Cortex of kidney (tissue), 1 donor: ENCODE results near the gene TXNL4A.
"Not testable (repeated sequence)": the region's sequence is repeated elsewhere in the genome, so short reads cannot be mapped to it uniquely, and the experiment has no call there.

ENCODE experiments used
- DNase-seq: peaks from one replicate; lab custom pipeline; 2025; lab: John Stamatoyannopoulos, UW

The TXNL4A gene, protein sequence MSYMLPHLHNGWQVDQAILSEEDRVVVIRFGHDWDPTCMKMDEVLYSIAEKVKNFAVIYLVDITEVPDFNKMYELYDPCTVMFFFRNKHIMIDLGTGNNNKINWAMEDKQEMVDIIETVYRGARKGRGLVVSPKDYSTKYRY

DNA sequence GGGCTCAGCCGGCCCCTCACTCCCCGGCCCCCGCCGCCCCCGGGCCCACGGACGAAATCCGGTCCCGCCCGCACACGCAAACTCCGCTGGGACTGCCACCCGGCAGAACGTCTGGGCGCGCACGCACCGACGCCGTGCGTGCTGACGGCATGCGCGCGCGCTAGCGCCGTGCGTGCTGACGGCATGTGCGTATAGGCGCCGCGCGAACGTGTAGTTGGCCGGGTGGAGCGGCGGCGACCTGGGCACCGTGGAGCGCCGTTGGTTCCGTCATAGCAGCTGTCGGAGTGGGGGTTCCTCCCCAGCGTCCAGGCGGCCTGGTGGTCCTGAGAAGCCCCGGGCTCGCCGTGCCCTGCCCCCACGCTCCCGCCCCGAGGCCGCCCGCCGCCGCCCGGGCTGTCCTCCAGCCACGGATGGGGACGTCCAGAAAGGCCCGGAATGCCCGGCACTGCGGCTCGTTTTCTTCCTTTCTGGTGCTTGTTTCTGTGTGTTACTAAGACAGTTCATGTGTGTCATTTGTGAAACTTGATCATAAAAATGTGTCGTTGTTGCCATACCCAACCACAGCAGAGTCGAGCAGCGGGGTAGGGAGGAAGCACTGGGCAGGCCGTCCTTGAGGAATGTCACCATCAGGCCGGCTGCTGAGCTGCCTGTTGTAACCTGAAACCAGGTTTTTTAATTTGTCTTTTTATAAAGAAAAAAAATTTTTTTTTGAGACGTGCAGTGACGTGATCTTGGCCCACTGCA, at the start of gene TXNL4A:
Gene TXNL4A (minus strand): TSS at position 113 of the 744 bp plus-strand sequence. CDS start 171 bp downstream, outside the sequence.
- DNase-seq, result no peak

DNA sequence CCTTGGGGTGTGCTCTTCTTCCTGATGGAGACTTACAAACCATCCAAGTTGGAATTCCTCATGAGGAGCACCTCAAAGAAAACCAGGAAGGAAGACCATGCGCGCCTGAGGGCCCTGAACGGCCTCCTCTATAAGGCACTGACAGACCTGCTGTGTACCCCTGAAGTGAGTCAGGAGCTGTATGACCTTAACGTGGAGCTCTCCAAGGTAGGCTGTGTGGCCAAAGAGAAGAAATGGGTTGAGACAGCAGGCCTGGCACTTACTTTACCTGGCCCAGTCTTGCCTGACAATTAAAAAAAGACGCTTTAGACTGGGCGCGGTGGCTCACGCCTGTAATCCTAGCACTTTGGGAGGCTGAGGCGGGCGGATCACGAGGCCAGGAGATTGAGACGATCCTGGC, 48.9 kb upstream of the TXNL4A start:
- no peak for DNase-seq

DNA sequence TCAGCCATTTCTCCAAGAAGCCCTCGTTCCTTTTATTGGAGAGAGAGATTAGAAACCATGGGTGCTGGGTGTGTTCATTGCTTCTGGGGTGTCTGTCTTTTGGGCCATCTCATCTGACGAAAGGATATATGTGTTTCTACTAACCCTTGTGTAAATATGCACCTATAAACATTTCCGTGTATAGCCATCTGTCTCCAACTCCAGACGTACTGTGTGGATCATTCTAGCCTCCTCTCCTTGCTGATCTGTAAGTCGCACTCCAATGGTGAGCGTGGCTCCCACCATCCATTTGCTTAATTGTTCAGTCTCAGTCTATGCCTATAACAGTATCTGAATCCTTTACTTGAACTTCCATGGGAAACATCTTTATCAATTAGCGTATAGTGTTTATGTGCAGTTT, 47.6 kb upstream of the TXNL4A start:
- DNase-seq, result no peak

DNA sequence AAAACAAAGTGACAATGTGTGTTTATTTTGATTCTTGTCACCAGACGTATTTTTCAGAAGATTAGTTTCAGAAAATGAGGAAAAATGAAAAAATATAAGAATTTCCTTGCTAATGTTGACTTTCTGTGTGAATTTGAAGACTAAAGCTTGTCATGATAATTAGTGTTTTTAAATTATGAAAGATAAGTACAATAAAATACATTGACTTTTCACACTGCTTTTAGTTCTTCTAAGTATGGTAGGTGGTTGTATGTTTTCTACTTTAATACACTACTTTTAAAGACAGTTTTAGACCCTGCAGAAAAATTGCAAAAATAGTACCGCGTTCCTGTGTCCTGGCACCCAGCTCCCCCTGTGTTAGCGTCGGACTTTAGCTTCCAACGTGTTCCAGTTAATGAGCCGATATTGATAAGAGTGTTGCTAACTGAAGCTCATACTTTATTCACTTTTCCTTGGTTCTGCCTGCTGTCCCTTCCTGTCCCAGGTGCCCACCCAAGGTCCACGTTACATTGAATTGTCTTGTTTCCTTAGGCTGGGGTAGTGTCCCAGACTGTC, 46.6 kb upstream of the TXNL4A start:
- no peak for DNase-seq

DNA sequence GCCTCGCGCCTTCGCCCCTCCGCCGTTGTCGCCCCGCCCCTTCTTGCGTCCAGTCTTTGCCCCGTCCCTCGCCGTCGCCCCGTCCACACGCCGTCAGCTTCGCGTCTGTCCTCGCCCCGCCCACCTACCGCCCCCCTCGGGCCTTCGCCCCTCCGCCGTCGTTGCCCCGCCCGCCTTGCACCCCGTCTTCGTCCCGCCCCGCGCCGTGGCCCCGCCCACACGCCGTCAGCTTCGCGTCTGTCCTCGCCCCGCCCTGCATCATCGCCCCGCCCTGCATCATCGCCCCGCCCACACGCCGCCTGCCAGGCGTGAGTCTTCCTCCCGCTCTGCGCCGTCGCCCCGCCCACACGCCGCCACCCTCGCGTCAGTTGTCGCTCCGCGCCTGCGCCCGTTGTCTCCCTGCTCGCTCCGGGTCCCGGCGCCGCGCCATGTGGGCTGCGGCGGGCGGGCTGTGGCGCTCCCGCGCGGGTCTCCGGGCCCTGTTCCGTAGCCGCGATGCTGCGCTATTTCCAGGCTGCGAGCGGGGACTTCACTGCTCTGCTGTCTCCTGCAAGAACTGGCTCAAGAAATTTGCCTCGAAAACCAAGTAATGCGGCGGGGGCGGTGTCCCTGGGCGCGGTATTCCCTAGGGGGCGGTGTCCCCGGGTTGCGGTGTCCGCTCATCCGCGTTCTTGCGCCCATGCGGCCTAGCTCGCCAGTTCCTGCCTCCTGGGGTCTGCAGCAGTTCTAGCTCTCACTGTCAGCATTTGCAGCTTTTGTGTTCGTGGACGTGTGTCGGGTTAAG, 45.9 kb upstream of the TXNL4A start, which contains the start of gene RBFA:
Gene RBFA (plus strand): TSS at position 367 of the 784 bp plus-strand sequence. CDS start 62 bp downstream, at position 429.
- DNase-seq, result peak; percentile 98

DNA sequence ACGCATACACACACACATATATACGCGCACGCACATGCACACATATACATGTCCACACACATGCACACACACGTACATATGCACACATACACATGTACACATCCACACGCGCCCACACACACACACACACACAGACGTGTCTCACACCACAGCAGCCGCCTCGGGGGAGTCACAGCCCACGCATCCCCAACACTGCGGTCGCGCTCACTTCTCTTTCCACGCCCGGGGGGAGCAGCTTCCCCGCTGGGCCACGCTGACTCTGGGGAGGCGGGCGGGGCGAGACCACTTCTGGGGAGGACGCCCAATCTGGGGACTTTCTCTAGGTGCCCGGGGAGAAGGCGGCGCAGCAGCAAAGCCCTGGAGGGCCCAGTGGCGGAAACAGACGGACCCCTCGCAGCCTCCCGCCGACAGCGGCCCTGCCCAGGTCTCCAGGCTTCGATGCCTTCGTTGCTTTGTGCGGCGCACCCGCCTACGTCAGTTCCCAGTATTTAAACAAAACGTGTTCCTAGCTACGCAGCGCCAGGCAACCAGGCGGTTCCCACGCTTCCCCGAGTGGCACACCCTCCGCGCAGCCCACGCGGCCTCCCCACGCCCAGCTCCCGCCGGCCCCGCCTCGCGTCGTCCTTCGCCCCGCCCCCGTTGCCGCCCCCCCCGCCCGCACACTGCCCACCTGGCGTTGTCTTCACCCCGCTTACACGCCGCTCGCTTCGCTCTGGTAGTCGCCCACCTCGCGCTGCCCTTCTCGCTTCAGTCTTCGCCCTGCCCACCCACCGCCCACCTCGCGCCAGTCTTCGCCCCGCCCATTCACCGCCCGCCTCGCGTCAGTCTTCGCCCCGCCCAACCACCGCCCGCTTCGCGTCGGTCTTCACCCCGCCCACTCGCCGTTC, 45.1 kb upstream of the TXNL4A start:
- DNase-seq, result no peak

DNA sequence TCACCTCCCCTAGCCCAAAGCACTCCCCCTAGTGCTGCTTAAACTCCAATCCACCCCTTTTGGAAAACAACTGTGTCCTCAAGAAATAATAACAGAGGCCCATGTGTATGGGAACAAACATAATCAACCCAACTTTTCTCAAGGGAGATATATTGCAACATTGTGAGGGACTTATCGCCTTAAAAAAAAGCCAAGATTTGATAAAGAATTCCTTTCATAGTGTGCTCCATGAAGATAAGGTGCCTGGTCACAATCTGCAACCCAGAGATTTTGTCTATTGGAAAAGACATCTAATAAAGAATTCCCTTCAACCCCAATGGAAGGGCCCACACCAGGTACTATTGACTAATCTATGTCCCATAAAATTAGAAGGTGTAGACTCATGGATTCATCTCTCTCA, 41.3 kb upstream of the TXNL4A start:
- no peak for DNase-seq

DNA sequence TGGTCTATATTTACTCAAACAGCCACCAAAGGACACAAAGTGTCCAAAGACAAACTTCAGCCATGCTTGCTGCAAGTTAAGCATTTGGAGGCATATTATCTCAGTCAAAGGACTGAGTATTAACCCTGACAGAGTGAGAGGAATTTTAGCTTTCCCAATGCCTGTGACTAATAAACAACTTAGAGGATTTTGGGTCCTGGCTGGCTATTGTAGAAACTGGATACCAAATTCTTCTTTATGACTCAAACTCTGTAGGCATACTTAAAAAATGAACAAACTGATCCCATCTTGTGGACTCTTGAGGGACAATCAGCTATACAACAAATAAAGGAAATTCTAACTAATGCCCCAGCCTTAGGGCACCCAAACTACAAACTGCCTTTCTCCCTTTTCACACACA, 39.4 kb upstream of the TXNL4A start:
- not testable (repeated sequence) for DNase-seq

DNA sequence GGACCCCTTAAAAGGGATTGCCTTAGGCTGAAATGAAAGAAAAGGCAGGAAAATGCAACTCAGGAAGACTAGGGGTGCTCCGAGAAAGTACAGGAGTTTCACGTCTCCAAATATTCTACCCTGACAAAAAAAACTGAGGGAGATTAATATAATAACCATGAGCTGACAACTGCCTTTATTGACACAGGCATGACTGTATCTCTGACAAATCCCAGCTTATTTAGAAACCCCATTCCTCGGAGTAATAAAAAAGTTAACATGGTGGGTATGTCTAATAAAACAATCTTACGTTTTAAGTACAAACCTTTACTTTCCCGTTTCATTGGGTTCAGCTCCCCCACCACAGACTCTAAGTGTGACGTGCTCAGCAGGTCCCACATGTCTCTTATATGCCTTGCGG, 38.0 kb upstream of the TXNL4A start:
- no peak for DNase-seq

DNA sequence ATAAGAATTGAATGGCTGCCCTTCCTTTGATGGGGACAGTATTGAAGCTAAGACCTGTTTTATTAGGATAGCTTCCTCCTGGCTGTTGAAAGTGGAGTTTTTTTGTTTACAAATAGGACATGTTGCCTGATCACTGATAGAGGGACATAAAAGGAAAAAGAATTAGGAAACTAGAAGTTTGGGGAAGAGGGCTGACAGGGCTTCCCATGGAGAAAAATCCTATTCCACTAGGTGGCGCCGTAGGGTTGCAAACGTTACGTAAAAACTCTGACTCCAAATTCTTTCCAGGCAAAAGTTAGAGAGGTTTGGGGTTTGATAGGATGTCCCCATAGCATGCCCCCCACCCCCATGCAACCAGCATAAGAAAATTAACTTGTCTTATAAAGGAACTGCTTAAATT, 34.8 kb upstream of the TXNL4A start:
- no peak for DNase-seq

DNA sequence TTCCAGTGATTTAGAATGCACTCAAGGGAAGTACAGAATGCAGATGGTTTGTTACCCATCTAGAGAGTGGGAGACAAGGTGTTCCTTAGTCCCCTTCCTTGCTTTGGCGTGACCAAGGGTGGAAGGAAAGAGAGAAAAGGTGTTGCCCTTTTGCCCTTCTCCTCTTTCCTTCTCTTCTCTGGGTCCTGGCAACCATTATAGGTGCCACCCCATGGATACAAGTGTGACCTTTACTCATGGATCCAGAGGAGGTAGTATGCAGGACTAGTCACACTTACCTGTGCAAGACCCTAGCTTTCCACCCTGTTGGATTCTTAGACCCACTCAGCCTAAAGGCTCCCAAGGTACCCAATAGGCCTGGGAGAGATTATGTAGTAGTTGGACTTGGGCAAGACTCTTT, 34.2 kb upstream of the TXNL4A start:
- DNase-seq, result no peak

DNA sequence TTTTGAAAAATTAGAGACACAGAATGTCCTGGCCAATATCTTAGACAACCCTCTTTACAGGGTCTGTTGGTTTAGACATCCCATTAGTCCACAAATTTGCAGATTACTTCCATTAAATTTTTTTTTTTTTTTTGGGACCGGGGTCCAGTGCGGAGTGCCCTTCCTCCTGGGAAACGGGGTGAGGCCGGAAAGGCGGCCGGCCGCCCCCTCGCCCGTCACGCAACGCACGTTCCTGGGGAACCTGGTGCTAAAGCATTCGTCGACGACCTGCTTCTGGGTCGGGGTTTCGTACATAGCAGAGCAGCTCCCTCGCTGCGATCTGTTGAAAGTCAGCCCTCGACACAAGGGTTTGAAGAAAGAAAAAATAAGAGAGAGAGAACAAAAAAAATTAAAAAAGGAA, 24.4 kb upstream of the TXNL4A start:
- DNase-seq, result no peak

DNA sequence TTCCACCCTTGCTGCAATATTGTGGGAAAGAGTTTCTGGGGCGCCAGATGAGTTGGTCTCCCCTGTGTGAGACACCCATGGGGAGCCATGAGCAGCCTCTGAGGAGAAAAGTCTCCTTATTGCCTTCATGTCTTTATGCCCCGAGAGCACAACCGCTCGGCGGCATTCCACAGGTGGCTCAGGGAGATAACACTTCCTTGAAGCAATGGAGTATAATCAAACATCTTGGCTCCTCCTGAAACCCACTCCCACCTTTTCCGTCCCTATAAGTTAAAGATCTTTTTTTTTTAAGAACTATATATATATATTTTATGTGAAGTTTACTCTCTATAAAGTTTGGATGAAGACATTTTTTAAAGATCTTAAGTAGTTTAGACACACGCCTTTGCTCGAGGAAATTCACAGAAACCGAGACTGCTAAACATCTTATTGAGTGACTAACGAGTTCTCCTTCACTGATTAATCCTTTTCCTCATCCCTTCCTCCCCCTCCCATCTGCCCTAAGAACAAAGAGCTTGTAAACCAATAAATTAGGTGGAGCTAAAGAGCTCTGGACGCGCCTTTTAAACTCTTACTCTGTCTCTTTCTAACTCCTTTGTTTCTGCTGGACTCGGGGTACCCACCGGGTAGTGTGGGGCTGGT, 23.3 kb upstream of the TXNL4A start:
- DNase-seq, result not testable (repeated sequence)

DNA sequence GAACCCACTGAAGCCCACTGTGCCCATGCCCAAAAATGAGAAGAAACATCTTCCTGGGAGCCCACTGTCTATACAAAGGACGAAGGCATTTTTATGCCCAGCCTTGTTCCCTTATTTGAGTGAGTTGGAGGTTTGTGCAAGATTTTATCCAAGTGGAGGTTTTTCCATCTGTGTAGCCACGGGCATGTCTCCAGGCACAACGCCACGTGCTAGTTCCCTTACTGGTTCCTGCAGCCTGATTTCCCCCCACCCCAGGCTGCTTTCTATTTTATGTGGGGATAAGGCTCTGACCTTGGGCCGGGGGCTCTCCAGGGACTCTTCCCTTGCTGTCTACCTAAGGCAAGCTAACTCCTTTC, 22.2 kb upstream of the TXNL4A start:
- no peak for DNase-seq

DNA sequence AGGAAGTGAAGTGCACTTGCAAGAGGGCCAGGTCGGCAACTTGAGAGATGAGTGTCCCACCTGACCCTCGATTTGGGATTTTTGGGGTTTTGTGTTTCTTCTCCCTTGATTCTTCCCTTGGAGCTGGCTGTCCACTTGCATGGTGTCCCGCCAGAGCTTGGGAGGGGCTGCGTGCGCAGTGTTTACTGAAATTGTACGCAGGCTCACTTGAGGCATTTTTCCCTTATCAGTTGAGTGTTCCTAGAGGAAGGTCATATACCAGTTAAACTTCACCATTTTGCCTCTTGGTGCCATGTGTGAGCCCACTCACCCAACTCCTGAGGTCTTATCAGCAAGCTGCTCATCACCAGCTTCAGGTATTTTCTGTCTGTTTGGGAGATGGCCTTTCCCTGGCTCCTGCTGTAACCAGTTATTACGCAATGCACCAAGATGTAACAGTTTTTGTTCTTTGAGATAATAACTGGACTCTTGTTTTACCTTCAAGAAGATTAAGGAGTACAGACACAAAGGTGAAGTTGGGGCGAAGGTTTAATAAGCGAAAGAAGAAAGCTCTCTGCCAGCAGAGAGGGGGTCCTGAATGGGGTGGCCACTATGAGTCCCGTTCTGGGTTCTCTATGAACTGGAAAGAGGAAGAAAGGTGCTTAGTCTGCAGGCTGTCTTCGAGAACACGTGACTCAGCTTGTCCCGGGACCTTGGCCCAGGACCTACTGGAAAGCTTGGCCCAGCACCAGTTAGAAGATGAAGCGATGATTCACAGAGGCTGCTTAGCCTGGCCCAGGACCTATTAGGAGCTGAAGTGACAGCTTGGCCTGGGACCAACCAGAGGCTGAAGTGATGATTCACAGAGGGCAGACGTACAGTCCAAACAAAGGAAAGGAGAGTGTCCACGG, 21.5 kb upstream of the TXNL4A start:
- no peak for DNase-seq

DNA sequence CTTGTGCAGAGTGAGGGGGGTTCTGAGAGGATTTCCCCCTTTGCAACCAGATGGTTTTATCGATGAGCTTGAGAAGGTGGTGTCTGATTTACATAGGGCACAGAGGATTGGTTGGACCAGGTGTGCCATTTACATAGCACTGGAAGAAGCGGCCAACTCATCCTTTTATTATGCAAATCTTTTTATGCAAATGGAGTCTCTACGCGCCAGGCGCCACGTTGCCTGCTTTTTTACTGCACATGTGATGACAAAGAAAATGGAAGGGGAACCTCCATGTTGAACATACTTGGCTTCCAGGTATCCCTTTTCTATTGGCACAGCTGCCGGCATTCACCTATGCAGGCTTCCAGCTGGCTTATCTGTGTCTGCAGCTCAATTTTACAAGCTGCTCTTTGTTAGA, 18.4 kb upstream of the TXNL4A start:
- no peak for DNase-seq

DNA sequence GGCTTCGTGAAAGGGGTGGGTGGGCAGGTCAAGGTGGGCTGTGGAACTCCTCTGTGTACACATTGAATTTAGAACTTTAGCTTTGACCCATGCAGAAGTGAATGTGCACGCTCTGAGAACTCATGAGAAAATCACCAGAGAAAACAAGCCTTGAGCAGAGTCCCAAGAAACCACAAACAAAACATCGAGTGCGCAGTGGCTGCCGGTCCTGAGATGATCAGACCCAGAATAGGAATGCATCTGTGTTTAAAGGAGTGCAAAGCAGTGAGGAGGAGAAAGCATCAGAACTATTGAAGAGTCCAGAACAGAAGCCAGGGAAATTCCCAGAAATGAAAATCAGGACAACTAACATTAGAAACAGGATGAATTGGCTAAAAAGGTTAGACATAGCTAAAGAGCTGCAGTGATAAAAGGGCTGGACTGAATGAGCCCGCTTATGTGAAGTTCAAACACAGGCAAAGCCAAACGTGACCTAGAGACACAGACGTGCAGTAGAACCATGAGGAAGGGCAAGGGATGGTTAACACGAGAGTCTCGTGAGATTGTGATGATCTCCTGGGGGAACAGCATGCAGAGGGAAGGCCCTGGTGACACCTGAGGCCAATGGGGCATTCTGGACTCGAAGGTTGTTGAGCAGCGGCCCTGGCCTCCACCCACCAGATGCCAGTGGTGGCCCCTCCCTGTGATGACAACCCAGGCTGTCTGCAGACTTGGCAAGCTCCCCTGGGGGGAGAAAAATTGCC, 16.4 kb upstream of the TXNL4A start:
- DNase-seq, result no peak

DNA sequence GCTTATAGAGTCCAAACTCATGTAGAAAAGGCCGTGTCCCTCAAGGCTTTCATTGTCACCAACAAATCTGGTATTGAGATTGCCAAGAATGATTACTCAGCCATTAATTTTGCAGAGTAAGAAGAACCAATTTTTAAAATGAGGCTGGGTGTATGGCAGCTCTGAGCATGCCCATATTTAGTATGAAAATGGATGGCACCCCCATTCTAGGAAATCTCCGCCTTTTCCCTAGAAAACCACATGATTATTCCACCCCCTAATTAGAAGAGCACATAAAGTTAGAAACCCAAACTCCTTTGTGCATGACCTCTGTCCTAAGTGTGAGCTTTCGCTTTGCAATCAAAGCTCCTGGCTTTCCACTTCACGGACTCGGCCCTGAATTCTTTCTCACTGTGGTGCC, 14.1 kb upstream of the TXNL4A start:
- DNase-seq, result no peak

DNA sequence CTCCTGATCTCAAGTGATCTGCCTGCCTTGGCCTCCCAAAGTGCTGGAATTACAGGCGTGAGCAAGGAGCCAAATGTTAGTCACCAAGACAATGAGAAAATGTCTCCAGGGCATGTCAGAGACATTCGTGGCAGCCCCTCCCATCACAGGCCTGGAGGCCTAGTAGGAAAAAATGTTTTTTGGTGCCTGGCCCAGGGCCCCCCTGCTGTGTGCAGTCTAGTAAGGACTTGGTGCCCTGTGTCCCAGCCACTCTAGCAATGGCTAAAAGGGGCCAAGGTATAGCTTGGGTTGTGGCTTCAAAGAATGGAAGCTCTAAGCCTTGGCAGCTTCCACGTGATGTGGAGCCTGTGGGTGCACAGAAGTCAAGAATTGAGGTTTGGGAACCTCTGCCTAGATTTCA, 12.5 kb upstream of the TXNL4A start:
- no peak for DNase-seq

DNA sequence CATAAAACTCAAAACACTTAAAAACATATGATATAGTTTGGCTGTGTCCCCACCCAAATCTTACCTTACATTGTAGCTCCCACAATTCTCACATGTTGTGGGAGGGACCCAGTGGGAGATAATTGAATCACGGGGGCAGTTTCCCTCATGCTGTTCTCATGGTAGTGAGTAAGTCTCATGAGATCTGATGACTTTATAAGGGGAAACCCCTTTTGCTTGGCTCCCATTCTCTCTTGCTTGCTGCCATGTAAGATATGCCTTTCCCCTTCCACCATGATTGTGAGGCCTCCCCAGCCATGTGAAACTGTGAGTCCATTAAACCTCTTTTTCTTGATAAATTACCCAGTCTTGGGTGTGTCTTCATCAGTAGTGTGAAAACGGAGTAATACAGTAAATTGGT, 11.3 kb upstream of the TXNL4A start:
- not testable (repeated sequence) for DNase-seq
